HepG2 (cell line): ENCODE data around the gene PHACTR1. TPM values are rescaled to one million over a fixed set of nuclear protein-coding genes. Genes with fewer than 3 reads are reported as not detected.

Experiments used
- ATAC-seq: fragments of 200-7000 bp; cut with Tn5 transposase; 3 replicates; pipeline ENCODE4 v1.9.1; 2020; ENCODE audit warnings: mild to moderate bottlenecking, moderate library complexity
- BruUV-seq: library from RNA; stranded (reverse); fragments of 400-500 nt; replicated peaks from 2 replicates; lab custom pipeline; 2021; lab: Mats Ljungman, UMichigan
- CTCF ChIA-PET: fragments of 300-600 bp; formaldehyde crosslinking; extraction: SDS; loops from one replicate; lab custom pipeline; 2021; ENCODE audit warnings: low total read pairs, inconsistent platforms, low intra/inter-chr PET ratio; lab: Yijun Ruan, JAX
- POLR2A ChIA-PET: fragments of 350-600 bp; sonication (Branson Sonifier 250); formaldehyde crosslinking; loops from one replicate; lab custom pipeline; 2020; ENCODE audit warnings: antibody characterized with exemption, inconsistent platforms; lab: Yijun Ruan, JAX
- DNase-seq: peaks from one replicate; pipeline ENCODE4 v3.0.0-alpha.2; 2015; ENCODE audit warnings: low spot score
- FAIRE-seq: peaks from 3 replicates; lab custom pipeline; 2011; peaks lifted over from hg19 to GRCh38; lab: Jason Lieb, UNC
- H2AFZ ChIP-seq: one replicate; pipeline ENCODE4 v1.6.1; 2011; ENCODE audit warnings: low read length, inconsistent platforms
- H3K27ac ChIP-seq: fragments of 300-600 bp; 3 replicates; pipeline ENCODE4 v1.8.0; 2011; ENCODE audit warnings: mixed run types, mild to moderate bottlenecking, mixed read lengths, low read length, inconsistent platforms; ENCODE audit not compliant: insufficient read depth; ENCODE audit errors: extremely low read length
- H3K27me3 ChIP-seq, 2 experiments: fragments of 200-600 bp in 1 of 2; 2 replicates in 1 of 2; 3 replicates in 1 of 2; pipeline versions ENCODE4 v1.6.0 to v1.8.0; 2011; ENCODE audit warnings: low read length in 2 of 2, mild to moderate bottlenecking in 2 of 2, moderate library complexity in 2 of 2, inconsistent platforms in 1 of 2; ENCODE audit not compliant: insufficient read depth in 2 of 2, control insufficient read depth in 1 of 2
- H3K36me3 ChIP-seq, 2 experiments: fragments of 200-600 bp in 1 of 2; replicated peaks in 1 of 2; 2 replicates in 1 of 2; 3 replicates in 1 of 2; pipeline versions ENCODE4 v1.5.1 to v1.8.0; 2011; ENCODE audit warnings: low read length in 2 of 2, inconsistent platforms in 1 of 2; ENCODE audit not compliant: insufficient read depth in 2 of 2, control insufficient read depth in 1 of 2
- H3K4me1 ChIP-seq: 2 replicates; pipeline ENCODE4 v1.5.1; 2012; ENCODE audit warnings: low read length, inconsistent platforms; ENCODE audit not compliant: insufficient read depth
- H3K4me2 ChIP-seq: 2 replicates; pipeline ENCODE4 v1.6.0; 2011; ENCODE audit warnings: low read depth, low read length, inconsistent platforms
- H3K4me3 ChIP-seq, 3 experiments: fragments of 200-600 bp in 1 of 3; sonication (generic), shearing (Covaris generic) in 1 of 3; replicated peaks in 1 of 3; 2 replicates each; pipeline ENCODE4 v1.5.1; 2011 to 2016; ENCODE audit warnings: low read length in 3 of 3, inconsistent platforms in 2 of 3, low read depth in 2 of 3, mild to moderate bottlenecking in 2 of 3, control low read depth in 1 of 3, mixed read lengths in 1 of 3; ENCODE audit not compliant: insufficient read depth in 1 of 3
- H3K79me2 ChIP-seq: one replicate; pipeline ENCODE4 v1.6.1; 2011; ENCODE audit warnings: low read length, inconsistent platforms; ENCODE audit not compliant: insufficient read depth
- H3K9ac ChIP-seq: 2 replicates; pipeline ENCODE4 v1.6.0; 2011; ENCODE audit warnings: mild to moderate bottlenecking, low read depth, low read length, inconsistent platforms; ENCODE audit not compliant: insufficient read depth
- H3K9me3 ChIP-seq: 2 replicates; pipeline ENCODE4 v1.5.1; 2012; ENCODE audit warnings: mild to moderate bottlenecking, low read length
- H4K20me1 ChIP-seq: 2 replicates; pipeline ENCODE4 v1.6.0; 2011; ENCODE audit warnings: inconsistent platforms, mild to moderate bottlenecking, low read length, moderate library complexity; ENCODE audit not compliant: insufficient read depth
- PTBP1 ChIP-seq: fragments of 200-400 bp; formaldehyde crosslinking; IDR thresholded peaks from 2 replicates; pipeline ENCODE4 v1.6.1; 2018; ENCODE audit warnings: low read length, low read depth; ENCODE audit not compliant: poor library complexity, severe bottlenecking
- ZNF292 ChIP-seq: sonication (generic); formaldehyde crosslinking; IDR thresholded peaks from 2 replicates; pipeline ENCODE4 v1.8.1; 2022; ENCODE audit warnings: mild to moderate bottlenecking, low read depth, missing genetic modification reagents, borderline replicate concordance
- WGBS: methylation state at CpG from one replicate; pipeline ENCODE4 v1.1.6; 2017; ENCODE audit warnings: low lambda C conversion rate; 5-methylcytosine and 5-hydroxymethylcytosine counted together
- in situ Hi-C: cut with HindIII; loops from 2 replicates; pipeline ENCODE4 v1.10.0; 2017; ENCODE audit warnings: low pct_unique_long_range_greater_than_20kb; ENCODE audit not compliant: extremely low pct_ligation_motif_present
- intact Hi-C: fragments of 100-400 bp; cut with micrococcal nuclease; formaldehyde crosslinking; loops from one replicate; pipeline ENCODE4 v1.10.0; 2022; ENCODE audit not compliant: unreplicated experiment
- polyA plus RNA-seq, 8 experiments: library from polyadenylated mRNA; depleted of rRNA in 3 of 8; stranded (reverse) in 7 of 8; unstranded in 1 of 8; fragments of >200 nt; fragmentation: Illumina TruSeq in 4 of 8; extraction: Trizol in 4 of 8; gene quantifications; 2 replicates each; pipeline versions ENCODE4 v1.2.1 to v1.2.3, GENCODE V29; 2011 to 2016; ENCODE audit warnings: low read depth in 4 of 8, missing spikeins in 1 of 8, mixed read lengths in 1 of 8; ENCODE audit not compliant: insufficient read depth in 1 of 8
- total RNA-seq, 5 experiments: library from RNA; depleted of rRNA; stranded (reverse); fragments of >200 nt; fragmentation: Illumina TruSeq; extraction: Trizol; gene quantifications; 2 replicates each; pipeline ENCODE4 v1.2.3, GENCODE V29; 2016; ENCODE audit warnings: low read depth in 1 of 5
- TF ChIP-seq, protein P1 (sequence below): sonication (generic); formaldehyde crosslinking; IDR thresholded peaks from 2 replicates; pipeline ENCODE4 v1.4.0; 2020; ENCODE audit warnings: missing genetic modification reagents

PHACTR1 gene
- total and polyA plus RNA-seq, 2 of the 13 experiments (the other 11 are each of a cell fraction or from before 2014, with no cell fraction given): 0.09 TPM; not detected in 1

DNA sequence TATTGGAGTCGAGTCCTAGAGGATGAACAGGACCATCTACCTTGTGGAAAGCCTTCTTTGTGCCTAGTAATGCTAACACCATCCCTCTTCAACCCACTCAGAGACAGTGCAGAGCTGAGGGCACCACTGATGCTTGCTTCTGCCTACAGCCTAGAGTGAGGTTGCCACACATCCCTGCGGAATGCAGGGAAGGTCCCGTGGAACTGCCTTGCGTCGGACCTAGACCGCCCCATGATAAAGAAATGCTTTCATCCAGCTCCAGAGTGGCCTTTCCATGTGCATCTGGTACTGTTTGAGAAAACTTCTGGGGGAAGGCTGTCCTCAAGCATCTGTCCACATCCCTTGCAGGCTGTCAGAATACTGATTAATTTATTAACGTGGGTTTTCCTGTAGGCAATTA is 168.4 kb downstream of the PHACTR1 start:
- H3K4me3 ChIP-seq: no peak overlapping the region
- ChIA-PET POLR2A (no interaction called here), CTCF (no interaction called here)
- TF ChIP-seq, protein P1, sequence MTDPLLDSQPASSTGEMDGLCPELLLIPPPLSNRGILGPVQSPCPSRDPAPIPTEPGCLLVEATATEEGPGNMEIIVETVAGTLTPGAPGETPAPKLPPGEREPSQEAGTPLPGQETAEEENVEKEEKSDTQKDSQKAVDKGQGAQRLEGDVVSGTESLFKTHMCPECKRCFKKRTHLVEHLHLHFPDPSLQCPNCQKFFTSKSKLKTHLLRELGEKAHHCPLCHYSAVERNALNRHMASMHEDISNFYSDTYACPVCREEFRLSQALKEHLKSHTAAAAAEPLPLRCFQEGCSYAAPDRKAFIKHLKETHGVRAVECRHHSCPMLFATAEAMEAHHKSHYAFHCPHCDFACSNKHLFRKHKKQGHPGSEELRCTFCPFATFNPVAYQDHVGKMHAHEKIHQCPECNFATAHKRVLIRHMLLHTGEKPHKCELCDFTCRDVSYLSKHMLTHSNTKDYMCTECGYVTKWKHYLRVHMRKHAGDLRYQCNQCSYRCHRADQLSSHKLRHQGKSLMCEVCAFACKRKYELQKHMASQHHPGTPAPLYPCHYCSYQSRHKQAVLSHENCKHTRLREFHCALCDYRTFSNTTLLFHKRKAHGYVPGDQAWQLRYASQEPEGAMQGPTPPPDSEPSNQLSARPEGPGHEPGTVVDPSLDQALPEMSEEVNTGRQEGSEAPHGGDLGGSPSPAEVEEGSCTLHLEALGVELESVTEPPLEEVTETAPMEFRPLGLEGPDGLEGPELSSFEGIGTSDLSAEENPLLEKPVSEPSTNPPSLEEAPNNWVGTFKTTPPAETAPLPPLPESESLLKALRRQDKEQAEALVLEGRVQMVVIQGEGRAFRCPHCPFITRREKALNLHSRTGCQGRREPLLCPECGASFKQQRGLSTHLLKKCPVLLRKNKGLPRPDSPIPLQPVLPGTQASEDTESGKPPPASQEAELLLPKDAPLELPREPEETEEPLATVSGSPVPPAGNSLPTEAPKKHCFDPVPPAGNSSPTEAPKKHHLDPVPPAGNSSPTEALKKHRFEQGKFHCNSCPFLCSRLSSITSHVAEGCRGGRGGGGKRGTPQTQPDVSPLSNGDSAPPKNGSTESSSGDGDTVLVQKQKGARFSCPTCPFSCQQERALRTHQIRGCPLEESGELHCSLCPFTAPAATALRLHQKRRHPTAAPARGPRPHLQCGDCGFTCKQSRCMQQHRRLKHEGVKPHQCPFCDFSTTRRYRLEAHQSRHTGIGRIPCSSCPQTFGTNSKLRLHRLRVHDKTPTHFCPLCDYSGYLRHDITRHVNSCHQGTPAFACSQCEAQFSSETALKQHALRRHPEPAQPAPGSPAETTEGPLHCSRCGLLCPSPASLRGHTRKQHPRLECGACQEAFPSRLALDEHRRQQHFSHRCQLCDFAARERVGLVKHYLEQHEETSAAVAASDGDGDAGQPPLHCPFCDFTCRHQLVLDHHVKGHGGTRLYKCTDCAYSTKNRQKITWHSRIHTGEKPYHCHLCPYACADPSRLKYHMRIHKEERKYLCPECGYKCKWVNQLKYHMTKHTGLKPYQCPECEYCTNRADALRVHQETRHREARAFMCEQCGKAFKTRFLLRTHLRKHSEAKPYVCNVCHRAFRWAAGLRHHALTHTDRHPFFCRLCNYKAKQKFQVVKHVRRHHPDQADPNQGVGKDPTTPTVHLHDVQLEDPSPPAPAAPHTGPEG (CRISPR knock-in tag): no peak
- TF ChIP-seq ZNF292 (CRISPR knock-in tag): no peak
- TF ChIP-seq PTBP1: no peak
- H4K20me1 ChIP-seq: no peaks in the 10 kb centered on the region
- no peaks in the 10 kb centered on the region for H3K4me1 ChIP-seq
- in situ Hi-C loops (no loop called here), intact Hi-C loops (no loop called here)
- BruUV-seq: no TSS peak
- no peak overlapping the region for H2AFZ ChIP-seq
- no peak overlapping the region for H3K27ac ChIP-seq
- FAIRE-seq (no peak), ATAC-seq (no peak), DNase-seq (no peak)
- WGBS: 14% methylated on average over 6 of the region's 7 CpGs
- peaks cover 1 to 20% of the 10 kb centered on the region in 2 experiments; a peak in 2 of 5 replicates for H3K27me3 ChIP-seq
- no peaks in the 10 kb centered on the region for H3K79me2 ChIP-seq
- H3K36me3 ChIP-seq: no peaks in the 10 kb centered on the region
- no peaks in the 10 kb centered on the region for H3K9me3 ChIP-seq
- H3K4me2 ChIP-seq: no peak overlapping the region
- H3K9ac ChIP-seq: no peak overlapping the region
